Activated CD8-positive, alpha-beta memory T cell treated with anti-CD3 and anti-CD28 coated beads, Interleukin-2, amount 50 U/mL, for 48 hours (primary cell): Measurements from ENCODE around the gene SEMA4B.
"Not testable (repeated sequence)": the region's sequence is repeated elsewhere in the genome, so short reads cannot be mapped to it uniquely, and the experiment has no call there.

Experiments
- DNase-seq: peaks from one replicate; pipeline ENCODE4 v3.0.0-alpha.2; 2020

SEMA4B gene, protein sequence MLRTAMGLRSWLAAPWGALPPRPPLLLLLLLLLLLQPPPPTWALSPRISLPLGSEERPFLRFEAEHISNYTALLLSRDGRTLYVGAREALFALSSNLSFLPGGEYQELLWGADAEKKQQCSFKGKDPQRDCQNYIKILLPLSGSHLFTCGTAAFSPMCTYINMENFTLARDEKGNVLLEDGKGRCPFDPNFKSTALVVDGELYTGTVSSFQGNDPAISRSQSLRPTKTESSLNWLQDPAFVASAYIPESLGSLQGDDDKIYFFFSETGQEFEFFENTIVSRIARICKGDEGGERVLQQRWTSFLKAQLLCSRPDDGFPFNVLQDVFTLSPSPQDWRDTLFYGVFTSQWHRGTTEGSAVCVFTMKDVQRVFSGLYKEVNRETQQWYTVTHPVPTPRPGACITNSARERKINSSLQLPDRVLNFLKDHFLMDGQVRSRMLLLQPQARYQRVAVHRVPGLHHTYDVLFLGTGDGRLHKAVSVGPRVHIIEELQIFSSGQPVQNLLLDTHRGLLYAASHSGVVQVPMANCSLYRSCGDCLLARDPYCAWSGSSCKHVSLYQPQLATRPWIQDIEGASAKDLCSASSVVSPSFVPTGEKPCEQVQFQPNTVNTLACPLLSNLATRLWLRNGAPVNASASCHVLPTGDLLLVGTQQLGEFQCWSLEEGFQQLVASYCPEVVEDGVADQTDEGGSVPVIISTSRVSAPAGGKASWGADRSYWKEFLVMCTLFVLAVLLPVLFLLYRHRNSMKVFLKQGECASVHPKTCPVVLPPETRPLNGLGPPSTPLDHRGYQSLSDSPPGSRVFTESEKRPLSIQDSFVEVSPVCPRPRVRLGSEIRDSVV

DNA sequence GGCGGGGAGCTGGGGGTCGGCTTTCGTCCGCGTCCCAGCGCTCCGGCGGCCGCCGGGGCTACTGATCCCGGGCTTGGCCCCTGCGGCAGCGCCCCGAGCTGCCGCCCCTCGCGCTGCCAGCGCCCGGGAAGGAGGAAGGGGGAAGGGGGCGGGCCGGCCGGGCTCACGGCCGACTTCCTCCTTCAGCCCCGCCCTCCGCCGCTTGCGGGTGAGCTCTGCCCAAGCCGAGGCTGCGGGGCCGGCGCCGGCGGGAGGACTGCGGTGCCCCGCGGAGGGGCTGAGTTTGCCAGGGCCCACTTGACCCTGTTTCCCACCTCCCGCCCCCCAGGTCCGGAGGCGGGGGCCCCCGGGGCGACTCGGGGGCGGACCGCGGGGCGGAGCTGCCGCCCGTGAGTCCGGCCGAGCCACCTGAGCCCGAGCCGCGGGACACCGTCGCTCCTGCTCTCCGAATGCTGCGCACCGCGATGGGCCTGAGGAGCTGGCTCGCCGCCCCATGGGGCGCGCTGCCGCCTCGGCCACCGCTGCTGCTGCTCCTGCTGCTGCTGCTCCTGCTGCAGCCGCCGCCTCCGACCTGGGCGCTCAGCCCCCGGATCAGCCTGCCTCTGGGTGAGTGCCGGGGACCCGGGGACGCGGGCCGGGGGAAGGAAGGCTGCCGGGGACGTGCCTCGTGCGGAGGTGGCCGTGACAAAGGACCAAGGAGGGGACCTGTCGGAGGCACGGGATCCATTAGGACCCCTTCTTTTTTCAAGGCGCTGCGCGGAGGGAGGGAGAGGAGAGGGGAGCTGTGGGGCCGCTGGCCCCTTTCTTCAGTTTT, at the start of gene SEMA4B:
SEMA4B (plus strand) TSS at position 201 of the 814 bp plus-strand sequence; CDS start at position 450, 249 bp downstream.
- DNase-seq = peak; percentile 84

DNA sequence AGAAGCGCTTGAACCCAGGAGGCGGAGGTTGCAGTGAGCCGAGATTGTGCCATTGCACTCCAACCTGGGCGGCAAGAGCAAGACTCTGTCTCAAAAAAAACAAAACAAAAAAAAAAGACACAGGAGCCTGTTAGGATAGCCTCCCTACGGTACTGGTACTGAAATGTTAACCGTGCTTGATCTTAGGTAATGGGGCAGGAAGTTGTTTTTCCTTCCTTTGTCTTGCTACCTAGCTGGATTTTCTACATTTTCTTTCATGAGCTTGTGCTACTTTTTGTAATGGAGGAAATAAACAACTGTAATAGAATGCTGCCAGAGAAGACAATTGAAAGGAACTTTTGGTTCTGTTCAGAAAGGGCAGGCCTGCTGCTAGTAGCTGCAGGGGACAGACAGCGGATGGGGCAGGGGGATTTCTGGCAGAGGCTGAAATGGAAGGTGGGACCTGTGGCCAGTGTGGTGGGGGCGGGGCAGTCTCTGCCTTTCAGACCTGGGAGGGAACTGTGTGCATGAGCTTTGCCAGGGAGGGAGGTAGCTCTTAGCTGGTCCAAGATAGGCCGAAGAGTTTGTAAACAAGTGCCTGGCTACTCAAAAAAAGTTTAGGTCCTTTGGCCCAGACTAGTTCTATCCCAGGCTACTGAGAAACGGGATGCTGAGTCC, 49.0 kb upstream of the SEMA4B start:
- DNase-seq = no peak

DNA sequence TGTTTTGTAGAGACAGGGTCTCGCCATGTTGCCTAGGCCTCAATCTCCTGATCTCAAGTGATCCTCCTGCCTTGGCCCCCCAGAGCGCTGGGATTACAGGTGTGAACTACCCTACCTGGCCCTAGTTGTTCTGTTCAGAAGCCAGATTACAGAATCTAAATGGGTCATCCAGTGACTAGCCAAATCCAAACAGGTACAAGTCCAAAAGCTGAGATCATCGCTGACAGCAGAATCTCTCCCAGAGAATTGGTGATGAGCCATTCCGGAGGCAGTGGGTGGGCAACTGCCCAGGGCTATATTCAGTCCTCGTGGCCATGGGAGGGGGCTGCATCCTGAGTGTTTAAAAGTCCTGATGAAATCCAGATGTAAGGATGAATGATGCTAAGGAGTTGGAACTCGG, 47.5 kb upstream of the SEMA4B start:
- no peak for DNase-seq

DNA sequence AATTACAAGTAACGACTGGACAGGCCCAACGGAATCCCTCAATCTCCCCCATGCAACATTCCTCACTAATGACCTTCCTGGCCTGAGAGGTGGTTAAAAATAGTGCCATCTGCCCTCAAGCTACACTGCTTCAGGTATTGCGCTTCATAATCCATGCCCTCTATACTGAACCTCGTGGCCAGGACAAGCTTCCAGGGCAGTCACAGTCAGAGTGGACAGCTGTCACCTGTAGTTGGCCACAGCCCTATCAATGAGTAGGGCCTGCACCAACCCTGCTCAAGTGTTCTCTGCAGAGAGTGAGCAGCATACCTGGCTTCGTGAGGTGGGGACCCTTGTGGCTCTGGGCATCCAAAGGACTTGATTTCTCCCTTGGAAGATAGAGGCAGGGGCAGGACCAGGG, 46.9 kb upstream of the SEMA4B start:
- no peak for DNase-seq

DNA sequence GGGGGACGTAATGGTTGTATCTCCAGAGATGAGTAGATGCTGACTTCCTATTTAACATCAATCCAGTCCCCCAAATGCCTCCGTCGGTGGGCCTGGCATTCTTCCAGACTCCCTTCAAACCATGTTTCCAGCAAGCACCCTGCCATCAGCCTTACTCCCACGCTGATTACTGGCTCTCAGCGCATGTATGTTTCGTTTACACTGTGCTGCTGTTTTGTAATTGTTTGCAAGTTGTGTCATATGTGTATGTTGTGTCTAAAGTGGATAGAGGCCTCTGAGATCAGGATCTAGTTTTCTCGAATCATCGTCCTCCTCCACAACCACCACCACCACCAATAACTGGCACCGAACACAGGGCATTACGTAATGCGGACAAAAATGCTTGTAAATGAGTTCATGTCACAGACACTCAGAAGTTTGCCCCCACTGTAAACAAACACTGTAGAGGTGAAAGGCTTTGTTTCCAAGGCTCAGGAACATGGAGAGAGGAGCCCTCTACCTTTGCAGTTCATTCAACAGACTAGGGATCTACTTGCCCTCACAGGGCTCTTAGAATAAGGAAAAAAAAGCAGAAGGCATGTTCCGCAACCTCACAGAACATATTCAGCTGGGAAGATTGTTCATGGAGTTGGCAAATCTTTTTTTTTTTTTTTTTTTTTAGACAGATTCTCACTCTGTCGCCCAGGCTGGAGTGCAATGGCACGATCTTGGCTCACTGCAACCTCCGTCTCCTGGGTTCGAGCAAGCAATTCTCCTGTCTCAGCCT, 46.1 kb upstream of the SEMA4B start:
- no peak for DNase-seq

DNA sequence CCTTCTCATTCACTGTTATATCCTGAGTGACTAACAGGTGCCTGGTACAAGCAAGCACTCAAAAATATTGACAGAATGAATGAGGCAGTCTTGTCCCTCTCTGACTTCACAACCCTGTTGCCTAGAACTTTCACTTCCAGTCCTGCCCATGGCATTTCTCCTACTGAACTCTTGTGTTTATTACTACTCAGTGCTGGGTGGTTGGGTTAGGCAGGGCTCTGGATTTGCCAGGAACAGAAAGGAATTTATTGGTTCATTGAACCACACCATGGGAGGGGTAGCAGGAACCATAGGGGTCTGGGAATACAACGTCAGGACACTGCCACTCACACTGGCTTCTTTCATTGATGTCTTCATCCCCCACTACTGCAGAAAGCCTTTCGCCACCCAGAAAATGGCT, 41.9 kb upstream of the SEMA4B start:
- DNase-seq = no peak

DNA sequence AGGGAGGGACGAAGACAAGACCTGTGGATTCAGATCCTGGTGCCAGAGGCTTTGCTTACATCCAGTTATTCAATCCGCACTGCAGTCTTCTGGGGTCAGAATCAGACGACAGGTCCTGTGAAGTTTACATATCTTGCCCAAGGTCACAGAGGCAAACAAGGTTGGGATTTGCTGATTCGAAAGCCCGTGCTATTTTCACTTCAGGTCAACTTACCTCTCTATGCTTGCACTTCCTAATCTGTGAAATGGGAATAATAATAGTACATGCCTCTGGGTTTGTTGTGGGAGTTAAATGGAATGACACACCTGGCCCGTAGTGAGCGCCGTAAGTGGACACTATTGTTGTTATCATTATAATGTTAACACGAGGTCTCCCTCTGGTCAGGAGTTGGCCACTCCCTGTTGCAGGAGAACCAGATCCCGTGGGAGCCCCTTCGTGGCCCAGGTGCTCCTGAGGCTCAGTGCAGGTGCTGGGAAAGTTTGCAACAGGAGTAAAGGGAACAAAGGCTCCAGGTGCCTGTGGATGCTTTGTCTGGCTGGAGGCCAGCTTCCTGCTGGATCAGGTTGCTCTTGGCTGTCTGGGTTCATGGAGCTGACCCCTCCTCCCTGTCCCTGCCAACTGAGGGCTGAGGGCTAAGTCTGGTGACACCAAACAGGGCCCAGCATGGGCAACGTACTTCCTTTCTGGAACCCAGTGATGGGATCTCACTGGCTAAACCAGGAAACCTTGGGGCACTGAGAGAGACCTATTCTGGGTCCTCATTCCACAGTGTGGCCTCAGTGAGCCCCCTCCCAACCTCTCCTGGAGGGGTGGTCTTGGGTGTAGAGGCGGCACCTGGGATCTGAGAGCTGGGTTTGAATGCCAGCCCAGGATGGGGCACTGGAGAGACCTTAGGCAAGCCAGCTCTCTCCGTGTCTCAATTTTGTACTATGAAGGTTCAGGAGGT, 40.1 kb upstream of the SEMA4B start:
- DNase-seq = no peak

DNA sequence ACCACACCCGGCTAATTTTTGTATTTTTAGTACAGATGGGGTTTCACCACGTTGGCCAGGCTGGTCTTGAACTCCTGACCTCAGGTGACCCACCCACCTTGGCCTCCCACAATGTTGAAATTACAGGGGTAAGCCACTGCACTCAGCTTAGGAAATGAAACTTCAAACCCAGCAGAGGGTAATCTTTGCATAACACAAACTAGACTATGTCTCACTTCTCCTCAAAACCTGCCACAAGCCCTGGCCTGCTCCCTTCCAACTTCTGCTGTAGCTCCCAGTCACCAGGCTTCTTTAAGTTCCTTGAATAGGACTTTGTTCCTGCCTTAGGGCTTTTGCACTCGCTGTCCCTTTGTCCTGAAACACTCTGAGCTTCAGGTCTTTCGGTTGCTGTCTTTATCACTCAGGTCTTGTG, 39.2 kb upstream of the SEMA4B start:
- DNase-seq = no peak

DNA sequence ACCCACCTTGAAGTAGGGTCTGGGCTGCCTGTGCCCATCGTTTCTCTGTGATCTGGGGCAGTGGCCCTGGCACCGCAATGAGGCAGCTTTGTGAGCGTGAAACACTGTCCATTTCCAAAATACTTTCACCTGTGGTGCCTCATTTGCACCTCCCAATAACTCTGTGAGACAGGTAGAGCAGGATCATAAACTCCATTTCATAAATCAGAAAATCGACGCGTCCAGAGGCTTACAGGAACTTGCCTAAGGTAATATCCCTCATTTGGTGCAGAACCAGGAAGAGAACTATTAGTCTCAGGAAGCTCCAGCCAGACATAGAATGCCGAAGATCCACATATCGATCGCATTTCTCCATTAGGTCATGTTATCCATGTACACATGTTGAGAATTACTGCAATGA, 38.2 kb upstream of the SEMA4B start:
- no peak for DNase-seq

DNA sequence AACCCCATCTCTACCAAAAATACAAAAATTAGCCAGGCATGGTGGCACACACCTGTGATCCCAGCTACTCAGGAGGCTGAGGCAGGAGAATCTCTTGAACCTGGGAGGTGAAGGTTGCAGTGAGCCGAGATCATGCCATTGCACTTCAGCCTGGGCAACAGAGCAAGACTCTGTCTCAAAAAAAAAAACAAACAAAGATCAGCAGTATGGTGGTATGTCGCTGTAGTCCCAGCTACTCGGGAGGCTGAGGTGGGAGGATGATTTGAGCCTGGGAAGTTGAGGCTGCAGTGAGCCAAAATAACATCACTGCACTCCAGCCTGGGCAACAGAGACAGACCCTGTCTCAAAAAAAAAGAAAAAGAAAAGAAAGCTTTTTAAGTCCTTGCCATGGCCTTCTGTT, 36.9 kb upstream of the SEMA4B start:
- DNase-seq = not testable (repeated sequence)

DNA sequence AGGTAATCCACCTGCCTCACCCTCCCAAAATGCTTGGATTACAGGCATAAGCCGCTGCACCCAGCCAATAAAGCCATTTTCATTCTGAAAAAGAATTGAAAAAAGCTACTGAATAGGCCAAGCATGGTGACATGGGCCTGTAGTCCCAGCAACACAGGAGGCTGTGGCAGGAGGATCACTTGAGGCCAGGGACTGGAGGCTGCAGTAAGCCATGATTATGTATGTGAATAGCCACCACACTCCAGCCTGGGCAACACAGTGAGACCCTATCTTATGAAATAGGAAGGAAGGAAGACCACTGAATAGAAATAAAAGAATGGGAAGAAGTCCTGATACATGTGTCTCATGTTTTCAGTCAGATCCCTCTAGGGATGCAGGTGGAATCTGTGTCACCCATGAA, 36.0 kb upstream of the SEMA4B start:
- DNase-seq = no peak

DNA sequence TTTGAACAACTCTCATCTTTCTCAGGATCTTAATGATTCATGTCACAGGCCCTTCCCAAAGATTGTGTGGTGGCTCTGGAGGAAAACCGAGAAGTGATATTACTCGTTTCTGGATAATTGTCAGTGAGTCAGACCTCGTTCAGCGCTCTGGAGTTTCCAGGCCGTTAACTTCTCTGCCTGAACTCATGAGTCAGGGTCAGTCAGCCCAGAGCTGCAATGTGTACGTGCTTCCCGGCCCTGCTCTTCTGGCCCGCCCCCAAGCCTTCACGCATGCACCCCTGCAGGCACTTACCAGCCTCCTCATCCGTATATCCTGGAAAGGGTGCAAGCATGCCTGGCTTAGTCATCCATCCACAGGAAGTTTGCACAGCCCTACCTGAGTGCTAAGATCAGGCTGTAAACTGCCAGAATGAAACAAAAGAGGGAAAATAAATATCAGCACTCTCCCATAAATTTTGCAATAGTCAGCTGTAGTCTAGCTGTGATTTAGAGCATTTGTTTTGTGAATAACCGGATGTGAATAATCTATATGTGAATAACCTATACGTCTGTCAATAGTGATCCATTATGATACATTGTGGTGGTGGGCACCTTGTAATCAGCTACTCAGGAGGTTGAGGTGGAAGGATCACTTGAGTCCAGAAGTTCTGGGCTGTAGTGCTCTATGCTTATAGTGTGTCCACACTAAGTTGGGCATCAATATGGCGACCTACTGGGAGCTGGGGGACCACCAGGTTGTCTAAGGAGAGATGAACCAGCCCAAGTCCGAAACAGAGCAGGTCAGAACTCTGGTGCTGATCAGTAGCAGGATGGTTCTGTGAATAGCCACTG, 35.3 kb upstream of the SEMA4B start:
- DNase-seq = peak; percentile 73

DNA sequence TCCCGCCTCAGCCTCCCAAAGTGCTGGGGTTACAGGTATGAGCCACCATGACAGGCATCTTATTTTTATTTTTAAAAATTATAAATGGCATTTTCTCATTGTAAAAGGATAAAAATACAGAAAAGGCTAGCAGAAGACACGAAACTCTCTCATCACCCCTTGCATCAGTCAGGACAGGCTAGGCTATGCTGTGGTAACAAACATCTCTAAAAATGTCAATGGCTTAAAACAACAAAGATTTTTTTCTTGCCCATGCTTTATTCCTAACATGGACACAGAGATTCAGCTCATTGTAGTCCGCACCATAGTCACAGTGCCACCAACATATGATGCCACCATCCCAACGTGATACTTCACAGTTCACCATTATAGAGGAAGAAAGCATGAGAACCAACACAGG, 34.0 kb upstream of the SEMA4B start:
- no peak for DNase-seq

DNA sequence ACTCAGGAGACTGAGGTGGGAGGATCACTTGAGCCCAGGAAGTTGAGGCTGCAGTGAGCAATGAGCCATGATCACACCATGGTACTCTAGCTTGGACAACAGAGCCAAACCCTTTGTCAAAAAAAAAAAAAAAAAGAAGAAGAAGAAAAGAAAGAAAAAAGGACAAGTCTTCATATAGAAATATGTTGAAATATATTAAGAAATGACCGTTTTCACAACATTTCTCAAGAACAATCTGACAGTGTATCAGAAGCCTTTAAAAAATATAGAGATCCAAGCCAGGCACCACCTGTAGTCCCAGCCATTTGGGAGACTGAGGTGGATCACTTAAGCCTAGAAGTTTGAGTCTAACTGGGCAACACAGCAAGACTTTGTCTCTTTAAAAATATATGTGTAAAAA, 29.5 kb upstream of the SEMA4B start:
- no peak for DNase-seq

DNA sequence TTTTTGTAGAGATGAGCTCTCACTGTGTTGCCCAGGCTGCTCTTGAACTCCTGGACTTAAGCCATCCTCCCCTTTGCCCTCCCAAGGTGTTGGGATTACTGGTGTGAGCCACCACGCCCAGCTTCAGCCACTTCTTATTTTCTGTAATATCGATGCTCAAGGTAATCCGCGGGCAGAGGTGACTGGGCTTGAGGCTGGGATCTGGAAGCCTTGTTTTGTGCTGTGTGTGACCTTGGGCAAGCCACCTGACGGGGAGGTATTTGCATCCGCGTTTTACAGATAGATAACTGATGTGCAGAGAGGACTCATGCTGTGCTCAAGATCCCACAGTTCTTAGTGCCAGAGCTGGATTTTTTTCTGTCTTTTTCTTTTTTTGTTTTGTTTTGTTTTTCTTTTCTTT, 27.8 kb upstream of the SEMA4B start:
- DNase-seq = no peak

DNA sequence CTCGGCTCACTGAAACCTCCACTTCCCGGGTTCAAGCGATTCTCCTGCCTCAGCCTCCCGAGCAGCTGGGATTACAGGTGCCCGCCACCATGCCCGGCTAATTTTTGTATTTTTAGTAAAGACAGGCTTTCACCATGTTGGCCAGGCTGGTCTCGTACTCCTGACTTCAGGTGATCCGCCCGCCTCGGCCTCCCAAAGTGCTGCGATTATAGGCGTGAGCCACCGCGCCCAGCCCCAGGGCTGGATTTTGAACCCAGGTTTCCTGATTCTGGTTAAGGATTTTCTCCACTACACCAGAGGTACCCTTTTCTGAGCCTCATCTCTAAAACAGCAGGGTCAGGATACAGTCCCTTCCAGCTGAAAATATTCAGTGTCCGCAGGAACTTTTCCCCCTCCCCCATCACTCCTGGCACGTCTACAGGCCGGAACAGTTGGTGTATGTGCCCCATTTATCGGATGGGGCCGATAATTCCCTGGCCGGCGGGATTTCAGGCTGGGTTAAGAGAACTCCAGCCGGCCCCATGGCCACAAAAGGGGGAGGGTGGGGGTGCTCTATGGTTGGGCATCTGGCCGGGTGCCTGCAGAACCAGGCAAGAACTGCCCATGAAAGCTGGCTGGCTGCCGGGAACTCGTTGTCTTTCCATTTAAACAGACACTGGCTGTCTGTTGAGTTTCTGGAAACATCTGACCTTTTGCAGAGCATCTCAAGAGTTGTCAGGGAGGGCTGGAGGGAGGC, 26.8 kb upstream of the SEMA4B start:
- DNase-seq = no peak

DNA sequence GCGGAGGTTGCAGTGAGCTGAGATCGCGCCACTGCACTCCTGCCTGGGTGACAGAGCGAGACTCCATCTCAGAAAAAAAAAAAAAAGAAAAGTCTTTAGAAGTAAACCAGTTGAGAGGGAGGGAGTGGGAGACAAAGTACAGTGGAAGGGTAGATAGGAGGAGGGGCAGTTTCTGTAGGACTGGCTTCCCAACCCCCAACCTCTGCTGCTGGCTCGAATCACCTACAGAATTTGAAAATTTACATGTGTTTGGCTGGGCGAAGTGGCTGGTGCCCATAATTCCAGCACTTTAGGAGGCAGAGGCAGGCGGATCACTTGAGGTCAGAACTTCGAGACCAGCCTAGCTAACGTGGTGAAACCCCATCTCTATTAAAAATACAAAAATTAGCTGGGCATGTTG, 24.1 kb upstream of the SEMA4B start:
- no peak for DNase-seq

DNA sequence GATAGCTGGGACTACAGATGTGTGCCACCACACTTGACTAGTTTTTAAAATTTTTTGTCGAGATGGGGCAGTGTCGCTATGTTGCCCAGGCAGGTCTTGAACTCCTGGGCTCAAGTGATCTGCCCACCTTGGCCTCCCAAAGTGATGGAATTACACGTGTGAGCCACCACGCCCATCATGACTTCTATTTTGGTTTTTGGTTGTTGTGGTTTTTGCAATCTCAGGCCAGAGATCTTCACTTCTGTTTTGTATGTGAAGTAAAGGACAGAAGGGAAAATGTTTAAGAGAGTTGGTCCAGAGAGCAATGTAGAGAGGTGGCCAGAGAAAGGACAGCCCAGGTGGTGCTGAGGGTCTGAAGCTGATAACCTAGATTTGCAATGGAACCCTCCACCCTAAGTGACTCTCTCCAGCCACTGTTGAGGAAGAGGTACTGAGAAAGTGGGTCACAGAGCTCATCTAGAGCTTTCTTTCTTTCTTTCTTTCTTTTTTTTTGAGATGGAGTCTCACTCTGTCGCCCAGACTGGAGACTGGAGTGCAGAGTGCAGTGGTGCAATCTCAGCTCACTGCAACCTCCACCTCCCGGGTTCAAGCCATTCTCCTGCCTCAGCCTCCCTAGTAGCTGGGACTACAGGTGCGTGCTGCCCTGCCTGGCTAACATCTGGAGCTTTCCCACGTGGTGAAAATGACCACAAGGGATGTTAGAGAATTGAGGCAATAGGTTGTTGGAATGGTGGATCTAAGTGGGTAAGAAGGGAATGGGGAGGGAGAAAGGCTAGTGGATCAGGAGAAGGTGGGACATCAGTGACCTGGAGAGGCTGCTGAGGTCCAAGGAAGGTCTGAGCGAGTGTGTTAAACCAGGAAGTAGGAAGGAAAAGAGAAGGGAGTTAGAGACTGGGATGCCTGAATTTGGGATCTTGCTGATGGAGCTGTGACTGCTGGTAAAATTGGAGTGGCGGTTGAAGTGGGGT, 22.4 kb upstream of the SEMA4B start:
- no peak for DNase-seq
